Keratinocyte (primary cell): Measurements from ENCODE around the gene TWF1. TPM values are rescaled to one million over a fixed set of nuclear protein-coding genes. Genes with fewer than 3 reads are reported as not detected.

Experiments used
- DNase-seq: peaks from one replicate; pipeline ENCODE4 v3.0.0-alpha.2; 2011; ENCODE audit warnings: low read depth, missing footprints, low spot score
- FAIRE-seq: peaks from 2 replicates; lab custom pipeline; 2011; peaks lifted over from hg19 to GRCh38; lab: Jason Lieb, UNC
- H2AFZ ChIP-seq: 2 replicates; pipeline ENCODE4 v1.6.0; 2012; ENCODE audit warnings: low read length, control low read depth, inconsistent platforms; ENCODE audit not compliant: control insufficient read depth
- H3K27ac ChIP-seq: 2 replicates; pipeline ENCODE4 v1.5.1; 2011; ENCODE audit warnings: low read length; ENCODE audit not compliant: control insufficient read depth, insufficient read depth
- H3K27me3 ChIP-seq: 3 replicates; pipeline ENCODE4 v1.6.0; 2011; ENCODE audit warnings: low read length; ENCODE audit not compliant: control insufficient read depth, insufficient read depth; ENCODE audit errors: extremely low read depth
- H3K36me3 ChIP-seq, 2 experiments: 2 replicates in 1 of 2; 3 replicates in 1 of 2; pipeline ENCODE4 v1.5.1; 2011; ENCODE audit warnings: low read length in 2 of 2, mild to moderate bottlenecking in 1 of 2; ENCODE audit not compliant: control insufficient read depth in 2 of 2, insufficient read depth in 2 of 2; ENCODE audit errors: extremely low read depth in 1 of 2
- H3K4me1 ChIP-seq: 3 replicates; pipeline ENCODE4 v1.5.1; 2011; ENCODE audit warnings: low read length; ENCODE audit not compliant: control insufficient read depth, insufficient read depth; ENCODE audit errors: extremely low read depth
- H3K4me2 ChIP-seq: 3 replicates; pipeline ENCODE4 v1.6.0; 2011; ENCODE audit warnings: low read depth, low read length; ENCODE audit not compliant: control insufficient read depth, insufficient read depth; ENCODE audit errors: extremely low read depth
- H3K4me3 ChIP-seq, 3 experiments: fragments of 200-600 bp in 1 of 3; sonication (generic) in 1 of 3; 2 replicates in 2 of 3; 3 replicates in 1 of 3; pipeline ENCODE4 v1.5.1; 2011 to 2016; ENCODE audit warnings: low read length in 3 of 3, mild to moderate bottlenecking in 3 of 3, control low read depth in 2 of 3, inconsistent platforms in 1 of 3, low read depth in 1 of 3, mixed read lengths in 1 of 3, mixed run types in 1 of 3, moderate library complexity in 1 of 3; ENCODE audit not compliant: control insufficient read depth in 2 of 3, insufficient read depth in 2 of 3; ENCODE audit errors: extremely low read depth in 1 of 3
- H3K79me2 ChIP-seq: 2 replicates; pipeline ENCODE4 v1.6.0; 2012; ENCODE audit warnings: low read length; ENCODE audit not compliant: control insufficient read depth, insufficient read depth
- H3K9ac ChIP-seq: 3 replicates; pipeline ENCODE4 v1.6.0; 2011; ENCODE audit warnings: low read length; ENCODE audit not compliant: control insufficient read depth, insufficient read depth; ENCODE audit errors: extremely low read depth
- H3K9me1 ChIP-seq: 3 replicates; pipeline ENCODE4 v1.6.0; 2011; ENCODE audit warnings: low read length; ENCODE audit not compliant: control insufficient read depth, insufficient read depth; ENCODE audit errors: extremely low read depth
- H3K9me3 ChIP-seq: 2 replicates; pipeline ENCODE4 v1.5.1; 2012; ENCODE audit warnings: low read depth, low read length; ENCODE audit not compliant: control insufficient read depth
- H4K20me1 ChIP-seq: 3 replicates; pipeline ENCODE4 v1.6.0; 2011; ENCODE audit warnings: low read length; ENCODE audit not compliant: control insufficient read depth, insufficient read depth; ENCODE audit errors: extremely low read depth
- CTCF ChIP-seq, 3 experiments: IDR thresholded peaks in 1 of 3; conservative IDR thresholded peaks in 1 of 3; optimal IDR thresholded peaks in 1 of 3; 2 replicates in 2 of 3; 3 replicates in 1 of 3; pipeline versions ENCODE3 to v1.5.1; 2011; ENCODE audit warnings: low read length in 3 of 3, mild to moderate bottlenecking in 3 of 3, moderate library complexity in 2 of 3, control low read depth in 1 of 3, inconsistent platforms in 1 of 3; ENCODE audit not compliant: insufficient read depth in 2 of 3; ENCODE audit errors: extremely low read depth in 1 of 3
- EZH2 ChIP-seq: IDR thresholded peaks from one replicate; pipeline ENCODE4 v1.6.1; 2012; ENCODE audit warnings: inconsistent platforms, mild to moderate bottlenecking, low read length, moderate library complexity
- dilution Hi-C: fragments of 300-500 bp; cut with MboI; formaldehyde crosslinking; loops from one replicate; pipeline ENCODE4 v1.7.0; 2020; ENCODE audit warnings: low sequenced_read_pairs; ENCODE audit not compliant: extremely low pct_ligation_motif_present
- polyA plus RNA-seq, 5 experiments: library from polyadenylated mRNA; depleted of rRNA in 3 of 5; stranded (reverse) in 3 of 5; stranded (forward) in 1 of 5; unstranded in 1 of 5; fragments of >200 nt; gene quantifications; 1 replicate in 1 of 5; 2 replicates in 3 of 5; 3 replicates in 1 of 5; pipeline versions ENCODE4 v1.2.1 to v1.2.3, GENCODE V29; 2011 to 2012; ENCODE audit warnings: missing spikeins in 2 of 5, low read depth in 1 of 5, low replicate concordance in 1 of 5

The TWF1 gene
- polyA plus RNA-seq, 1 donor (not counting 4 experiments of a cell fraction or from before 2014, with no cell fraction given), result 167 TPM

- H3K4me1 ChIP-seq, result no peaks in the 10 kb centered on the region
Measured at GRCh38 chr12:43795716-43796280, 10.3 kb downstream of the TWF1 start.

GRCh38 chr12:43789941-43790340, 16.2 kb downstream of the TWF1 start:
- peaks cover 1 to 5% of the 10 kb centered on the region in 2 experiments for H3K36me3 ChIP-seq
- H3K4me3 ChIP-seq, result no peak overlapping the region
- H3K9ac ChIP-seq, result no peak overlapping the region
- dilution Hi-C loops, result no loop called here
- no peak for FAIRE-seq
- H3K27me3 ChIP-seq, result no peaks in the 10 kb centered on the region
- H3K9me3 ChIP-seq, result no peaks in the 10 kb centered on the region
- TF ChIP-seq CTCF (optimal IDR thresholded peaks at IDR 0.05 in 1 of 3, IDR thresholded peaks at IDR 0.05 in 1 of 3, conservative IDR thresholded peaks at IDR 0.05 in 1 of 3; ENCODE audit: extremely low read depth in 1 of 3, insufficient read depth in 2 of 3, low read length in 3 of 3) (no peak), EZH2 (no peak)
- no peaks in the 10 kb centered on the region for H3K4me1 ChIP-seq
- no peaks in the 10 kb centered on the region for H3K9me1 ChIP-seq
- no peak overlapping the region for H3K27ac ChIP-seq
- H4K20me1 ChIP-seq, result no peaks in the 10 kb centered on the region
- no peaks in the 10 kb centered on the region for H3K79me2 ChIP-seq
- H2AFZ ChIP-seq, result no peak overlapping the region
- DNase-seq, result no peak
- no peak overlapping the region for H3K4me2 ChIP-seq

More at GRCh38 chr12:43795716-43796280, 10.3 kb downstream of the TWF1 start:
- Histone ChIP-seq H2AFZ (no peak overlapping the region), H3K27me3 (no peaks in the 10 kb centered on the region), H4K20me1 (peaks cover 2% of the 10 kb centered on the region), H3K9ac (no peak overlapping the region), H3K27ac (no peak overlapping the region), H3K4me3 (no peak overlapping the region), H3K9me1 (no peaks in the 10 kb centered on the region), H3K9me3 (no peaks in the 10 kb centered on the region), H3K79me2 (no peaks in the 10 kb centered on the region), H3K36me3 (peaks cover 3 to 11% of the 10 kb centered on the region in 2 experiments), H3K4me2 (no peak overlapping the region)
- DNase-seq (no peak), FAIRE-seq (no peak)
- no peak for TF ChIP-seq EZH2
- TF ChIP-seq CTCF (optimal IDR thresholded peaks at IDR 0.05 in 1 of 3, IDR thresholded peaks at IDR 0.05 in 1 of 3, conservative IDR thresholded peaks at IDR 0.05 in 1 of 3; ENCODE audit: extremely low read depth in 1 of 3, insufficient read depth in 2 of 3, low read length in 3 of 3), result no peak
- dilution Hi-C loops, result no loop called here
